H1 (cell line): ENCODE data around the gene BPI. TPM values are rescaled to one million over a fixed set of nuclear protein-coding genes. Genes with fewer than 3 reads are reported as not detected.

Experiments
- CTCF ChIA-PET: fragments of 300-600 bp; sonication (Branson Sonifier 250); formaldehyde crosslinking; loops from one replicate; lab custom pipeline; 2021; ENCODE audit not compliant: partially characterized antibody; lab: Charles Lee
- POLR2A ChIA-PET: fragments of 300-600 bp; sonication (Branson Sonifier 250); formaldehyde crosslinking; loops from one replicate; lab custom pipeline; 2021; ENCODE audit warnings: inconsistent platforms; ENCODE audit not compliant: partially characterized antibody; lab: Charles Lee
- DNase-seq, 2 experiments: peaks; one replicate each; pipeline versions ENCODE4 v3.0.0 to v3.0.0-alpha.2; 2010 to 2022; ENCODE audit warnings: low spot score in 2 of 2, low read depth in 1 of 2, mixed read lengths in 1 of 2
- FAIRE-seq: peaks from 2 replicates; lab custom pipeline; 2011; peaks lifted over from hg19 to GRCh38; lab: Jason Lieb, UNC
- H2AFZ ChIP-seq: 2 replicates; pipeline ENCODE4 v1.8.1; 2012; ENCODE audit warnings: low read length, inconsistent platforms
- H2AK5ac ChIP-seq: 2 replicates; pipeline ENCODE4 v1.6.1; 2013; ENCODE audit warnings: low read depth, low read length
- H2BK120ac ChIP-seq: replicated peaks from 2 replicates; pipeline ENCODE3; 2013; ENCODE audit warnings: low read depth, low read length, inconsistent platforms
- H2BK12ac ChIP-seq: 2 replicates; pipeline ENCODE4 v1.6.1; 2013; ENCODE audit warnings: low read depth, low read length
- H2BK15ac ChIP-seq: 2 replicates; pipeline ENCODE4 v1.6.1; 2013; ENCODE audit warnings: low read length
- H2BK20ac ChIP-seq: 2 replicates; pipeline ENCODE4 v1.6.1; 2013; ENCODE audit warnings: low read length
- H2BK5ac ChIP-seq: 2 replicates; pipeline ENCODE4 v1.6.1; 2013; ENCODE audit warnings: low read depth, low read length
- H3K14ac ChIP-seq: 2 replicates; pipeline ENCODE4 v1.6.1; 2013; ENCODE audit warnings: inconsistent platforms; ENCODE audit not compliant: insufficient read length
- H3K18ac ChIP-seq: 2 replicates; pipeline ENCODE4 v1.6.1; 2013; ENCODE audit warnings: low read length; ENCODE audit errors: extremely low read depth
- H3K23ac ChIP-seq: 2 replicates; pipeline ENCODE4 v1.6.1; 2013; ENCODE audit warnings: inconsistent platforms; ENCODE audit not compliant: insufficient read length
- H3K23me2 ChIP-seq: 2 replicates; pipeline ENCODE4 v1.6.1; 2013; ENCODE audit warnings: low read depth, low read length
- H3K27ac ChIP-seq: 2 replicates; pipeline ENCODE4 v1.6.1; 2011; ENCODE audit warnings: low read depth, low read length, inconsistent platforms
- H3K27me3 ChIP-seq, 4 experiments: replicated peaks in 1 of 4; 1 replicate in 1 of 4; 2 replicates in 3 of 4; pipeline versions ENCODE4 v1.6.1 to v1.8.1; 2011 to 2013; ENCODE audit warnings: low read length in 3 of 4, mild to moderate bottlenecking in 3 of 4, inconsistent platforms in 2 of 4, mixed read lengths in 2 of 4, moderate library complexity in 1 of 4; ENCODE audit not compliant: control insufficient read depth in 3 of 4, insufficient read depth in 3 of 4; ENCODE audit errors: extremely low read depth in 1 of 4
- H3K36me3 ChIP-seq, 4 experiments: 2 replicates each; pipeline versions ENCODE4 v1.6.1 to v1.8.1; 2011 to 2013; ENCODE audit warnings: mild to moderate bottlenecking in 4 of 4, low read length in 3 of 4, moderate library complexity in 2 of 4, control low read depth in 1 of 4, inconsistent platforms in 1 of 4; ENCODE audit not compliant: insufficient read depth in 4 of 4, control insufficient read depth in 2 of 4
- H3K4ac ChIP-seq: replicated peaks from 2 replicates; pipeline ENCODE3; 2013; ENCODE audit warnings: low read length, low read depth, mixed read lengths, inconsistent platforms; ENCODE audit not compliant: insufficient read length
- H3K4me1 ChIP-seq, 4 experiments: replicated peaks in 1 of 4; 1 replicate in 1 of 4; 2 replicates in 3 of 4; pipeline versions ENCODE4 v1.6.1 to v1.8.1; 2011 to 2013; ENCODE audit warnings: low read length in 3 of 4, inconsistent platforms in 2 of 4, mixed read lengths in 1 of 4; ENCODE audit not compliant: insufficient read depth in 4 of 4, control insufficient read depth in 3 of 4
- H3K4me2 ChIP-seq, 2 experiments: 2 replicates each; pipeline versions ENCODE4 v1.6.1 to v1.8.1; 2011 to 2013; ENCODE audit warnings: low read depth in 2 of 2, low read length in 2 of 2, control low read depth in 1 of 2, inconsistent platforms in 1 of 2, mild to moderate bottlenecking in 1 of 2; ENCODE audit not compliant: insufficient read depth in 1 of 2
- H3K4me3 ChIP-seq, 4 experiments: fragments of 200-600, 300-600 bp in 1 of 4; sonication (generic), shearing (Covaris generic), sonication (Bioruptor Twin) in 1 of 4; 2 replicates each; pipeline versions ENCODE4 v1.5.1 to v1.8.1; 2011 to 2016; ENCODE audit warnings: low read length in 4 of 4, low read depth in 3 of 4, control low read depth in 2 of 4, inconsistent platforms in 2 of 4, mild to moderate bottlenecking in 2 of 4, mixed read lengths in 1 of 4, moderate library complexity in 1 of 4; ENCODE audit not compliant: insufficient read depth in 2 of 4; ENCODE audit errors: extremely low read depth in 1 of 4
- H3K56ac ChIP-seq: replicated peaks from 2 replicates; pipeline ENCODE3; 2013; ENCODE audit warnings: low read depth, mild to moderate bottlenecking, mixed read lengths, low read length, inconsistent platforms; ENCODE audit not compliant: insufficient read length
- H3K79me1 ChIP-seq: 2 replicates; pipeline ENCODE4 v1.6.1; 2013; ENCODE audit warnings: low read depth, low read length, control low read depth
- H3K79me2 ChIP-seq, 2 experiments: 2 replicates each; pipeline versions ENCODE4 v1.6.1 to v1.8.1; 2012 to 2013; ENCODE audit warnings: low read length in 2 of 2, mild to moderate bottlenecking in 2 of 2, inconsistent platforms in 1 of 2; ENCODE audit not compliant: insufficient read depth in 2 of 2, control insufficient read depth in 1 of 2
- H3K9ac ChIP-seq, 4 experiments: replicated peaks in 1 of 4; 1 replicate in 1 of 4; 2 replicates in 3 of 4; pipeline versions ENCODE4 v1.6.1 to v1.8.1; 2011 to 2013; ENCODE audit warnings: low read depth in 3 of 4, low read length in 3 of 4, control low read depth in 2 of 4, mild to moderate bottlenecking in 2 of 4, moderate library complexity in 2 of 4, inconsistent platforms in 1 of 4; ENCODE audit errors: extremely low read depth in 1 of 4
- H3K9me3 ChIP-seq, 2 experiments: 2 replicates each; pipeline versions ENCODE4 v1.6.1 to v1.8.1; 2012 to 2013; ENCODE audit warnings: mild to moderate bottlenecking in 2 of 2, moderate library complexity in 2 of 2, control low read depth in 1 of 2, inconsistent platforms in 1 of 2, low read depth in 1 of 2, low read length in 1 of 2, mixed read lengths in 1 of 2; ENCODE audit not compliant: insufficient read depth in 2 of 2
- H4K20me1 ChIP-seq, 2 experiments: replicated peaks in 1 of 2; 2 replicates each; pipeline versions ENCODE3 to v1.8.1; 2011 to 2013; ENCODE audit warnings: inconsistent platforms in 2 of 2, low read length in 2 of 2, mild to moderate bottlenecking in 1 of 2; ENCODE audit not compliant: insufficient read depth in 2 of 2, control insufficient read depth in 1 of 2
- H4K5ac ChIP-seq: 2 replicates; pipeline ENCODE4 v1.6.1; 2013; ENCODE audit warnings: low read length, low read depth, mixed read lengths, inconsistent platforms; ENCODE audit not compliant: insufficient read length
- H4K8ac ChIP-seq: 2 replicates; pipeline ENCODE4 v1.8.0; 2013; ENCODE audit warnings: mild to moderate bottlenecking, moderate library complexity, low read length, inconsistent platforms; ENCODE audit not compliant: insufficient read depth; ENCODE audit errors: extremely low read depth
- H4K91ac ChIP-seq: replicated peaks from 2 replicates; pipeline ENCODE3; 2013; ENCODE audit warnings: low read length, mixed read lengths, inconsistent platforms; ENCODE audit not compliant: insufficient read length
- EZH2 ChIP-seq: fragments of 200-600 bp; sonication (generic); IDR thresholded peaks from 2 replicates; pipeline ENCODE4 v1.7.1; 2012; ENCODE audit warnings: low read depth, mild to moderate bottlenecking, moderate library complexity, low read length, inconsistent platforms; ENCODE audit not compliant: severe bottlenecking
- FOSL1 ChIP-seq: IDR thresholded peaks from 2 replicates; pipeline ENCODE4 v1.6.1; 2011; ENCODE audit warnings: mild to moderate bottlenecking, low read depth, low read length, moderate library complexity; ENCODE audit not compliant: insufficient read depth
- KDM4A ChIP-seq: IDR thresholded peaks from one replicate; pipeline ENCODE4 v1.7.1; 2012; ENCODE audit warnings: low read depth, mild to moderate bottlenecking, moderate library complexity, low read length, inconsistent platforms; ENCODE audit not compliant: severe bottlenecking
- TAF7 ChIP-seq: optimal IDR thresholded peaks from 2 replicates; pipeline ENCODE3; 2011; ENCODE audit warnings: low read depth, mild to moderate bottlenecking, inconsistent platforms, low read length, moderate library complexity, borderline replicate concordance
- WGBS, 2 experiments: shearing (Covaris generic) in 1 of 2; methylation state at CpG; one replicate each; pipeline versions ENCODE4 v1.1.6 to v1.1.7; 2013 to 2015; ENCODE audit warnings: low lambda C conversion rate in 2 of 2, mixed read lengths in 2 of 2, inconsistent platforms in 1 of 2, low coverage in 1 of 2, missing lambda C conversion rate in 1 of 2; ENCODE audit not compliant: insufficient replicate concordance in 2 of 2, insufficient coverage in 1 of 2, insufficient read length in 1 of 2; ENCODE audit errors: extremely low coverage in 1 of 2, missing lambda C conversion rate in 1 of 2; 5-methylcytosine and 5-hydroxymethylcytosine counted together
- polyA plus RNA-seq, 7 experiments: library from polyadenylated mRNA; depleted of rRNA in 3 of 7; stranded (reverse) in 5 of 7; unstranded in 2 of 7; fragments of >200 nt in 5 of 7; fragments of 200-250 nt in 2 of 7; gene quantifications; 1 replicate in 5 of 7; 2 replicates in 1 of 7; 4 replicates in 1 of 7; pipeline versions ENCODE4 v1.2.1 to v1.2.3, GENCODE V29; 2011 to 2013; ENCODE audit warnings: missing spikeins in 2 of 7, mixed read lengths in 2 of 7
- total RNA-seq: library from RNA; stranded (reverse); fragmentation: NEBNext Ultra II Directional; extraction: Animal tissue kit (Norgen Biotek cat#: 25700); gene quantifications from 2 replicates; pipeline ENCODE4 v1.2.1, GENCODE V29; 2021
- TF ChIP-seq, protein P1 (sequence below): IDR thresholded peaks from 2 replicates; pipeline ENCODE4 v1.6.1; 2011; ENCODE audit warnings: low read length, improper control_type of control experiment

BPI gene
- total and polyA plus RNA-seq, 2 of the 8 experiments (the other 6 are each of a cell fraction or from before 2014, with no cell fraction given) = not detected

DNA sequence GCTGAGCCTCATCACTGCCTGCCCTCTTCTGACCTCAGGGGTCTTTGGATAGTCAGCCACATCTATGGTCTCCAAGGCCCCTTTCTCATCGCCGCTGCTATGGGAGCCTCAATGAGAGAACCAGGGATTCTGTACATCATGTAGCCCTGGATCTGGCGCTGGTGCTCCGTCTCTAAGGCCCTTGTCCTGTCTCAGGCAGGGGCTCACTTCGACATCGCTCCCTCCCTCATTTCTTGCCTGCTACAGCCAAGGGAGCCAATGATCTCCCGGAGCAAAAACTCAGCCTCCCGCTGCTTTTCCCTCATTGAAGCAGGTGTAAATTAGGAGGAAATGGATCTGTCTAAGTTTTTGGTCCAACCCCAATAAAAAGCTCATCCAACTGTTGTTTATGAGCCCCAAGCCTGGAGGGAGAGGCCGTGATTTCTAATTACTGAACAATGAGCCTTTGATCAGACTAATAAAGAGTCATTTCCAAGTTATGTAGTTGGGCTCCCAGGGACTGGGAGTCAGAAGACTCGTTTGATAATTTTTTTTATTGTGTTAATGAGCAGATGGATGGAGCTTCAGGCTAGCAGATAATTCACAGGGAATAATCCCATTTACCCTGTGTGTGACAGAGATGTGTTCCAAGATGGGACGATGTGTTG is 73.2 kb downstream of the BPI start:
- Histone ChIP-seq H4K91ac (no peak overlapping the region), H3K4me1 (no peaks in the 10 kb centered on the region), H3K27me3 (no peaks in the 10 kb centered on the region), H2AK5ac (no peak overlapping the region), H2BK20ac (no peak overlapping the region), H3K23me2 (no peaks in the 10 kb centered on the region), H3K4me2 (no peak overlapping the region), H3K9me3 (no peaks in the 10 kb centered on the region; a peak in 1 of 4 replicates), H3K9ac (no peak overlapping the region), H2AFZ (no peak overlapping the region), H2BK12ac (no peak overlapping the region), H3K23ac (no peak overlapping the region), H3K27ac (no peak overlapping the region), H3K14ac (no peak overlapping the region), H3K56ac (no peak overlapping the region), H3K4ac (no peak overlapping the region), H2BK120ac (no peak overlapping the region), H2BK5ac (no peak overlapping the region), H3K4me3 (no peak overlapping the region), H3K79me1 (no peaks in the 10 kb centered on the region), H4K8ac (no peak overlapping the region), H3K36me3 (no peaks in the 10 kb centered on the region), H3K79me2 (no peaks in the 10 kb centered on the region), H4K5ac (no peak overlapping the region), H4K20me1 (no peaks in the 10 kb centered on the region), H3K18ac (no peak overlapping the region), H2BK15ac (no peak overlapping the region)
- CTCF ChIA-PET = interaction anchor here (0.8 to 9.9 kb wide), 9 partner anchors 10 to 134 kb away, joined by 3 to 90 read pairs (median 3); no protein-coding TSS in a partner anchor
- no peak for FAIRE-seq
- POLR2A ChIA-PET = interaction anchor here (1.6 kb wide), 1 partner anchor 42 kb away, joined by 3 read pairs; no protein-coding TSS in a partner anchor
- WGBS, 2 experiments = 93% methylated on average over 11 of the region's 11 CpGs; no CpG with 5 or more reads in 1 of the 2 experiments
- DNase-seq = no peak
- TF ChIP-seq, protein P1, sequence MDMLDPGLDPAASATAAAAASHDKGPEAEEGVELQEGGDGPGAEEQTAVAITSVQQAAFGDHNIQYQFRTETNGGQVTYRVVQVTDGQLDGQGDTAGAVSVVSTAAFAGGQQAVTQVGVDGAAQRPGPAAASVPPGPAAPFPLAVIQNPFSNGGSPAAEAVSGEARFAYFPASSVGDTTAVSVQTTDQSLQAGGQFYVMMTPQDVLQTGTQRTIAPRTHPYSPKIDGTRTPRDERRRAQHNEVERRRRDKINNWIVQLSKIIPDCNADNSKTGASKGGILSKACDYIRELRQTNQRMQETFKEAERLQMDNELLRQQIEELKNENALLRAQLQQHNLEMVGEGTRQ = no peak
- TF ChIP-seq TAF7 (no peak), FOSL1 (no peak), EZH2 (no peak), KDM4A (no peak)
